Stomach (tissue), 9 donors: ENCODE data around the gene ZNF783. TPM values are rescaled to one million over a fixed set of nuclear protein-coding genes. Genes with fewer than 3 reads are reported as not detected.

Experiments
- DNase-seq, 2 donors: peaks; one replicate each; pipeline versions ENCODE4 v3.0.0 to v3.0.0-alpha.2; 2013 to 2019
- H3K27ac ChIP-seq, 5 donors: fragments of 200-600 bp in 4 of 5; sonication (generic) in 4 of 5; one replicate each; pipeline ENCODE4 v1.5.1; 2013 to 2019; ENCODE audit warnings: mild to moderate bottlenecking in 1 of 5, moderate library complexity in 1 of 5
- H3K27me3 ChIP-seq, 3 donors: fragments of 200-600 bp; sonication (generic); one replicate each; pipeline ENCODE4 v1.5.1; 2017 to 2019; ENCODE audit warnings: mixed run types in 1 of 3
- H3K36me3 ChIP-seq, 4 donors: fragments of 200-600 bp; sonication (generic); 1 replicate in 3 of 4; 2 replicates in 1 of 4; pipeline ENCODE4 v1.5.1; 2016 to 2019
- H3K4me1 ChIP-seq, 4 donors: fragments of 200-600 bp; sonication (generic); one replicate each; pipeline ENCODE4 v1.5.1; 2016 to 2019
- H3K4me3 ChIP-seq, 4 donors: fragments of 200-600 bp; sonication (generic) in 3 of 4; one replicate each; pipeline ENCODE4 v1.5.1; 2016 to 2019; ENCODE audit warnings: mild to moderate bottlenecking in 1 of 4
- H3K9me3 ChIP-seq, 4 donors: fragments of 200-600 bp; sonication (generic); one replicate each; pipeline ENCODE4 v1.5.1; 2016 to 2019
- CTCF ChIP-seq, 7 experiments: fragments of 450-650 bp in 4 of 7; fragments of 200-600 bp in 3 of 7; sonication (generic) in 3 of 7; IDR thresholded peaks; one replicate each; pipeline ENCODE4 v1.5.1; 2016 to 2019; ENCODE audit warnings: antibody characterized with exemption in 7 of 7, control low read depth in 2 of 7, mild to moderate bottlenecking in 1 of 7
- EP300 ChIP-seq: sonication (generic); formaldehyde crosslinking; IDR thresholded peaks from one replicate; pipeline ENCODE4 v1.6.1; 2017; ENCODE audit warnings: antibody characterized with exemption
- POLR2A ChIP-seq, 4 donors: fragments of 450-650 bp; IDR thresholded peaks; one replicate each; pipeline ENCODE4 v1.6.1; 2016; ENCODE audit warnings: antibody characterized with exemption in 4 of 4, control low read depth in 2 of 4, mild to moderate bottlenecking in 1 of 4, moderate library complexity in 1 of 4
- POLR2AphosphoS5 ChIP-seq, 3 donors: sonication (generic); formaldehyde crosslinking; IDR thresholded peaks; one replicate each; pipeline ENCODE4 v1.6.1; 2016; ENCODE audit warnings: antibody characterized with exemption in 3 of 3
- WGBS, 5 donors: extraction: QIAGEN DNeasy Blood & Tissue Kit in 3 of 5; methylation state at CpG; one replicate each; pipeline versions ENCODE4 v1.1.5 to v1.1.7; 2013 to 2018; 5-methylcytosine and 5-hydroxymethylcytosine counted together
- intact Hi-C: fragments of 100-400 bp; cut with DNase I; formaldehyde crosslinking; loops from one replicate; pipeline ENCODE4 v1.15.1; 2023; ENCODE audit warnings: low total_unique reads
- polyA plus RNA-seq, 3 donors: library from polyadenylated mRNA; stranded (reverse); fragments of 200-250 nt; gene quantifications; one replicate each; pipeline ENCODE4 v1.2.3, GENCODE V29; 2013
- total RNA-seq, 5 donors: library from RNA; depleted of rRNA; stranded (reverse); fragments of >200 nt; gene quantifications; one replicate each; pipeline versions ENCODE4 v1.1.0 to v1.2.3, GENCODE V29; 2014 to 2016
- donor health status: healthy with polysubstance abuse.
- donor health status: Bipolar disorder and iron deficiency.
- donor health status: healthy.

ZNF783 gene
- total and polyA plus RNA-seq, 8 donors = 3.7 to 31.2 (median 9.5) TPM

- WGBS, 5 donors = 94 to 98% (median 96%) methylated on average over 26 to 55 of the region's 55 CpGs
- no peaks in the 10 kb centered on the region for H3K27me3 ChIP-seq
- intact Hi-C loops = no loop called here
- H3K4me1 ChIP-seq = no peaks in the 10 kb centered on the region
- peaks cover 6 to 72% (median 51%) of the 10 kb centered on the region in 4 donors for H3K36me3 ChIP-seq
- TF ChIP-seq POLR2AphosphoS5 (IDR thresholded peaks at IDR 0.05) = no peak
- no peak for TF ChIP-seq CTCF (IDR thresholded peaks at IDR 0.05)
- no peak for TF ChIP-seq EP300
- no peak for TF ChIP-seq POLR2A (IDR thresholded peaks at IDR 0.05)
- no peak overlapping the region for H3K4me3 ChIP-seq
- no peak overlapping the region for H3K27ac ChIP-seq
- DNase-seq = no peak
- H3K9me3 ChIP-seq = no peaks in the 10 kb centered on the region
Measured at GRCh38 chr7:149294634-149295480, 32.9 kb downstream of the ZNF783 start.

GRCh38 chr7:149295481-149295850 is 33.5 kb downstream of the ZNF783 start:
- peaks cover 6 to 67% (median 48%) of the 10 kb centered on the region in 4 donors for H3K36me3 ChIP-seq
- H3K4me3 ChIP-seq = no peak overlapping the region
- no peaks in the 10 kb centered on the region for H3K4me1 ChIP-seq
- no peaks in the 10 kb centered on the region for H3K27me3 ChIP-seq
- TF ChIP-seq POLR2AphosphoS5 (IDR thresholded peaks at IDR 0.05) (no peak), EP300 (no peak), CTCF (IDR thresholded peaks at IDR 0.05) (no peak), POLR2A (IDR thresholded peaks at IDR 0.05) (no peak)
- DNase-seq = no peak
- H3K27ac ChIP-seq = no peak overlapping the region
- intact Hi-C loops = no loop called here
- 94 to 97% (median 95%) methylated on average over 6 of the region's 6 CpGs for WGBS, 5 donors
- H3K9me3 ChIP-seq = no peaks in the 10 kb centered on the region

DNA sequence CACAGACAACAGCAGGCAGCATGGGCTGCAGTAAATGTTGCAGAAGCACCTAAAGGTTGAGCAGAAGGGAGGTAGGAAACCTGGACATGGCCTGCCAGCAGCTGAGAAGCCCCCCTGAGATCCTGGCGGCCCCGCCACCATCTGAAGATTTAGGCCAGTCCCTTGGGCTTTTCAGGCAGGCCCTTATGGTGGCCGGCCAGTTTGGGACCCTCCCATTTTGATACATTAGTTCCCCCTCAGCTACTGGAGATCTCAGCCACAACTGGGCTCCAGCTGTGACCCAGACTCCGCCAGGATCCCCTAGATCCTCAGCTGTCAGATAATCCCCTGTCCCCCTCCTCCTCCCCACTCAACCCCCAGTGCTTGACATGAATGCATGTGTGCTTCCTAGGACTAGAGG is 34.4 kb downstream of the ZNF783 start:
- Histone ChIP-seq H3K9me3 (no peaks in the 10 kb centered on the region), H3K4me1 (no peaks in the 10 kb centered on the region), H3K4me3 (no peak overlapping the region), H3K27me3 (no peaks in the 10 kb centered on the region), H3K27ac (no peak overlapping the region), H3K36me3 (peaks cover 6 to 60% (median 48%) of the 10 kb centered on the region in 4 donors)
- intact Hi-C loops = no loop called here
- TF ChIP-seq POLR2AphosphoS5 (IDR thresholded peaks at IDR 0.05) = no peak
- TF ChIP-seq CTCF (IDR thresholded peaks at IDR 0.05) = no peak
- TF ChIP-seq POLR2A (IDR thresholded peaks at IDR 0.05) = no peak
- TF ChIP-seq EP300 = no peak
- WGBS, 5 donors = 75 to 100% (median 92%) methylated on average over 3 to 4 of the region's 4 CpGs
- no peak for DNase-seq

GRCh38 chr7:149297034-149297755 is 35.2 kb downstream of the ZNF783 start:
- TF ChIP-seq POLR2AphosphoS5 (IDR thresholded peaks at IDR 0.05) (no peak), POLR2A (IDR thresholded peaks at IDR 0.05) (no peak), CTCF (IDR thresholded peaks at IDR 0.05) (no peak), EP300 (no peak)
- peaks cover 6 to 52% (median 41%) of the 10 kb centered on the region in 4 donors for H3K36me3 ChIP-seq
- H3K4me1 ChIP-seq = no peaks in the 10 kb centered on the region
- no peak overlapping the region for H3K4me3 ChIP-seq
- H3K27me3 ChIP-seq = no peaks in the 10 kb centered on the region
- DNase-seq = no peak
- H3K27ac ChIP-seq = no peak overlapping the region
- WGBS, 5 donors = 71 to 80% (median 73%) methylated on average over 5 of the region's 5 CpGs
- H3K9me3 ChIP-seq = no peaks in the 10 kb centered on the region
- intact Hi-C loops = no loop called here
